CD4-positive, alpha-beta T cell treated with Interleukin-6 at 100 ng/mL for 8 hours (primary cell): Measurements from ENCODE around the gene ZFX.
"Not testable (repeated sequence)": the region's sequence is repeated elsewhere in the genome, so short reads cannot be mapped to it uniquely, and the experiment has no call there.

Experiments
- DNase-seq: peaks from one replicate; pipeline ENCODE4 v3.0.0-alpha.2; 2020; ENCODE audit warnings: mixed read lengths, low spot score

Gene ZFX

GRCh38 chrX:24149351-24150050 is at the start of gene ZFX:
Gene ZFX (plus strand): TSS chrX:24149729. CDS start chrX:24172743, 23,014 bp downstream.
- DNase-seq = peak; percentile 68

DNA sequence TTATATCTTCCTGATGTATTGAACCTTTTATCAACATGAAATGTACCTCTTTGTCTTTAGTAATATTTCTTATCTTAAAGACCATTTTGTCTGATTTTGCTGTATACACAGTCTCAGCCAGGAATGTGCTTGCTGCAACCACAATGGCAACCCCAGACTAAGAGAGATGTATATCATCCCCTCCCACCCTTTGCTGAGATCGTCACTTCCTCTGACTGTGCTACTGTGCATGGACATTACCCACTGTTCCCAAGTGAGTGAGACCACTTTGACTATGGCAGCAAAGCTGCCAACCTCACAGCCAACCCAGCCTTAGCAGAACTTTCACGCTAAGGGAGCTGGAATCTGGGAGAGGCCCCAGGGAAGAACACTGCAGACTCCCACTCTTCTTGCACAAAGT is 48.8 kb upstream of the ZFX start:
- DNase-seq = no peak

DNA sequence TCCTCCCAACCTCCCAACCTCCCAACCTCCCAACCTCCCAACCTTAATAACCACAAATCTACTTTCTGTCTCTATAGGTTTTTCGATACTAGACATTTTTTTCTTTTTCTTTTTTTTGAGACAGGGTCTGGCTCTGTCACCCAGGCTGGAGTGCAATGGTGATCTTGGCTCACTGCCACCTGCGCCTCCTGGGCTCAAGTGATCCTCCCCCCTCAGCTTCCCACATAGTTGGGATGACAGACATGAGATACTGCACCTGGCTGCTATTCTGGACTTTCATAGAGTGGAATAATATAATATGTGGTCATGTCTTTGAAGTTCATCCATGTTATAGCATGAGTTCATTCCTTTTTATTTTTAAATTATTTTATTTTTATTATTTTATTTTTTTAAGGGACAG is 39.5 kb upstream of the ZFX start:
- no peak for DNase-seq

- DNase-seq = no peak
Observed at GRCh38 chrX:24113181-24113580, 36.3 kb upstream of the ZFX start.

GRCh38 chrX:24117258-24117657 is 32.3 kb upstream of the ZFX start:
- DNase-seq = no peak

GRCh38 chrX:24124244-24124799 is 25.2 kb upstream of the ZFX start:
- DNase-seq = no peak

GRCh38 chrX:24125028-24125612 is 24.4 kb upstream of the ZFX start:
- DNase-seq = no peak

GRCh38 chrX:24131476-24131875 is 18.1 kb upstream of the ZFX start:
- DNase-seq = no peak

DNA sequence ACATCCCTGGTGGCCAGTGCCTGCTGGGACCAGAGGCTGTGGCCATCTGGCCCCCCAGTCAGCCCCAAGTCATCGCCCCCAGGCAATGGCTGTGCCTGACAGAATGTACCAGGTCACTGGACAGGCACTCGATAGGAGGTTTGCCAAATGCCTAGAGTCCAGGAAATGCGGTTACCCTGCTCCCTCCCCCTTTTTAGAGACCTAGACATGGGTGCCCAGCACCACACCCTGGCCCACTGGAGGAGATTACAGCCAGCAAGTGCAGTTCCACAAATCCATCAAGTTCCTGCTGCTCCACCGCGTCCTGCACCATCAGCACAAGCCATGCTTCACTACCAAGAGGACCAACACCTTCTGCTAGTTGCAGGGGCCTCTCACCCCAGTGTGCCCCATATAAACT is 16.2 kb upstream of the ZFX start:
- DNase-seq = no peak

DNA sequence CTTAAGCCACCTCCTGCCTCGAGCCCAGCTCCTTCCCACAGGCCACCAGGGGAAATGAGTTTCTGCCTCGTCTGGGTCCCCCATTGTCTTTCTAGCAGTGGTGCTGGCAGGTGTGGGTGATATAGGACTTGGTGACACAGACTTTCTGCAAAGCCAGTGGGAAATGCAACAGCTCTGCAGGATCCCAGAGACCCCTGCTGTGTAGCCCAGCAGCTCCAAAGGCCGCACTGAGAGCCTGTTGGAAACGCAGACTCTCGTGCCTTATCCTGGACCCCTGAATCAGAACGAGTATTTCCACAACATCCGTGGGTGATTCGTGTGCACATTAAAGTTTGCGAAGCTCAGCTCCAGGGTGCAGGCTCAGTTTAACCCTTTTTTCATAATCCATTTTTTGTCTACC is 13.8 kb upstream of the ZFX start:
- DNase-seq = not testable (repeated sequence)

DNA sequence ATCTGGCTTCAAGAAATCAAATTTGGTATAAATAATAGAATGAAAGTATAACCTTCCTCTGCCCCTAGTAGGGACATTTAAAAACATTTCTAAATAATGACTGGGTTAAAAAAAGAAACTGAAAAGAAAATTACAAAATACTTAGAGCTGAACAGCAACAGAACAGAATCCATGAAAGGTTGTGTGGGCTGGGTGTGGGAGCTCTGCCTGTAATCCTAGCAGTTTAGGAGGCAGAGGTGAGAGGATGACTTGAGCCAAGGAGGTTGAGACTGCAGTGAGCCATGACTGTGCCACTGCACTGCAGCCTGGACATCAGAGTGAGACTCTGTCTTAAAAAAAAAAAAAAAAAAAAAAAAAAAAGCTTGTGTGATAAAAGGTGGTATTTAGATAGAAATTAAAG is 12.3 kb upstream of the ZFX start:
- DNase-seq = no peak

DNA sequence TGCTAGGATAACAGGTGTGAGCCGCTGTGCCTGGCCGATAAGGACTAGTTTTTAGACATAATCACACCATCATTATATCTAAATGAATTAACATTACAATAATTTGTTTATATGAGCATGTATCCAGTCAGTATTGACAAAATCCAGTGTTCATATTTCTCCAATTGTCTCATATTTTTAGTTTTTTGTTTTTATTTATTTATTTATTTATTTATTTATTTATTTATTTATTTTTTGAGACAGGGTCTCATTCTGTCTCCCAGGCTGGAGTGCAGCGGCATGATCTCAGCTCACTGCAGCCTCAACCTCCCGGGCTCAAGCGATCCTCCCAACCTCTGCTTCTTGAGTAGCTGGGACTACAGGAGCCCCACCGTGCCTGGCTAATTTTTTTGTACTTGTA is 5.5 kb upstream of the ZFX start:
- DNase-seq = not testable (repeated sequence)

GRCh38 chrX:24144528-24144927 is 5.0 kb upstream of the ZFX start:
- no peak for DNase-seq

DNA sequence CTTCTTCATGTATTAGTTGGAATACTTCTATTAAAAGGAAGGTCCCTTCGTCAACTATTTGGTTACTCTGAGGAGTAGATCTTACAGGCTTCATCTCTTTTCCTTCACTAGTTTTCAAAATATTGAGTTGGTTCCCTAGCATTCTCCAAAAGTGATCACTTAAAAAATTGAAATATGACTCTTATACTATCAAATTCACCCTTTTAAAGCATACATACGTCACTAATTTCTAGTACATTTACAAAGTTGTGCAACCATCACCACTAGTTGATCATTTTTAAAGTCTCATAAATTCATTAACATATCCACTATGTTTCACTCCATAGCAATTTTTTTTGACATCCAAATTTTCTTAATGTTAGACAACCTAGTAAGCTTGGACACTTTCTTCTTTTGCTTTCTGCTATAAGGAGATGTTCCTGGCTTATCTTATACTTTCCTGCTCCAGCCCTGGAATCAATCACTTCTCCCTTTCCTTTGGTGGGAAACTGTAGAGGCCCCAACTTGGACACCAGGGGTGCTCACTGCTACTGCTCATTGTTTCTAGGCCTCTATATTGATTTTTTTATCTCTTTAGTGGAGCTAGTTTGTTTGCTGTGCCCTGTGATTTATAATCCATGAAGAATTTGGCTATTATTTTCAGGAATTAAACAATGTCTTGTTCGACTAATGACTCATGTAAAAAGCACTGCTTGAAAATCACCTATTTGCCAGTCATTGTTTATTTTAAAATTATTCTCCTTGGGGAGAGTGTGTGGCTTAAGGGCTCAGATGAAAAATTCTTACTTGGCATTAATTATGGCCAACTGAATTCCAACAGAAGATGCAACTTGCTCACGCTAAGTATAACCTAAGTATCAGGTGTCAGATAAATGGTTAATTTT is 4.0 kb upstream of the ZFX start:
- DNase-seq = no peak

DNA sequence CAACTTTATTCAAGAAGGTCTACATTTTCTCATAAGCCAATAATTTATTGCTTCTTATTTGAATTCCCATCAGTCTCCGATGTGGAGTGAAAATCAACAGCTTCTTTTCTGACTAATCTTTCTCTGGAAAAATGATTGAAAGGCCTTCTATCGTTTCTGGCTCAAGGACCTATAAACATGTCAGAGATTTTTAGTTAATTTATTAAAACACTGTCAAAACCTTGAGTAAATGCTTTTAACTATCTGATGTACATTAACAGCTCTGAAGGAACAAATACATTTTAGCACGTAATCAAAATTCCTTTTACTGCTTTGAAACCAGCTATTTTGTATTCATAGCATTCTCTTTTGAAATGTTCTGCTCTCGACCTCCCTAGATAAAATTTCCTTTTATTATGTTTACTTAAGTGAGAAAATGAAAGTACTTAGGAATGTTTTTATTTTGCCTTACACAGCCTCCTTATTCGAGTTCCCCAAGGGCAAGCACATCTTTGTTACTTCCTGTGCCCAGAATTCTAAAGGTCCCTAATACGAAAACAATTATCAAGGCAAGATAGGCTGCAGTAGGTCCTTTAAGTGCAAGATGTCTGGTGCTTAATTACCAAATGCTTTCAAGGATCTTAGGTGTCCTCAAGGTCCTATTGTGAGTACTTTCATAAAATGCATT is 3.1 kb upstream of the ZFX start:
- no peak for DNase-seq

DNA sequence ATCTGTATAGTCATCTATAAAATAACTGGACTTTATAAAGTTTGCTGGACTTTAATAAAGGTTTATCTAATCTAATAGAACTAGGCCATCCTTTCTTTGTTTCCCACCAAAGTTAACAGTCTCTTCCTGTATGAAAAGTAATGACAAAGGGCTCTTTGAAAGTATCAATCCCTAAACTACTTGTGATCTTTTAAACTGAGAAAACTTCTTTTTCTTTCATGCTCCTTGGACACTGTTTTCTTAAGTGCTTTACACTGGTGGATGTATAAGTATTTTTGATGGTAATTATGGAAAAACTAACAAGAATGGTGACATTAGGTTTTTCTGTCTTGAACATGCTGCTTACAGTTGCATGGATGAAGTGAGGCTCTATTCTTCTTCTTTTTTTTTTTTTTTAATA is 2.4 kb upstream of the ZFX start:
- DNase-seq = no peak

GRCh38 chrX:24148121-24148520 is 1.4 kb upstream of the ZFX start:
- no peak for DNase-seq

- peak; percentile 20 for DNase-seq
Observed at GRCh38 chrX:24148535-24149350, 786 bp upstream of the ZFX start.

DNA sequence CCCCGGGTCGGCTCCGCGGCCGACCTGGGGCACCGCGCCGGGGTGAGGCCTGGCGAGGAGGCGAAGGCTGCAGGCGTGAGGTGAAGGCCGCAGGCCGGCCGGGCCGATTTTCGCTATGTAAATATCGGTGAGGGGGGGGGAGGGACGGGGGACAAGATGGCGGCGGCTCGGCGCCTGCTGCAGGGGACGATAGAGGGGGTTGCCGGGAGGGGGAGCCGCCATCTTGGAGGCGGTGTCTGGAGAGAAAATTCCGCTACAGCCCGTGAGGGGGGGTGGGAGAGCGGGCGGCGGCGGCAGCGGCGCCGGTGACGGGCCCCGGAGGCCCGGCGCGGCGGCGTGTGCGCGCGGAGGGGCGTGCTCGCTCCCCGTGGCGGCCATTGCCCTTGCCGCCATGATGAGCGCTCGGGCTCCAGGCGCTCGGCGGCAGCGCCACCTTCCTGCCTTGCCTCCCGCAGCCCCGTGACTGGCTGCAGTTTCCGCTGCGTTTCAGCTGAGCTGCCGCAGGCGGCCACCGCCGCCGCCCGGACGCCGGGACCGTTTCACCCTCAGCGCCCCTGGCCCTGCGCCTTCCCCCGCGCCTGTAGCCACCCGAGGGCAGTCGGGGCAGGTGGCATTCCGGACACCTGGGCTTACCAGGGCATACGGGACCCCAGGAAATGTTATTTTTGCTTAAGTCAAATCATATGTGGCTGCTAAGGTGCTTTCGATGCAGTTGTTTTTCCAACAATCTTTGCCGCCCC is 692 bp downstream of the ZFX start:
- peak; percentile 94 for DNase-seq

DNA sequence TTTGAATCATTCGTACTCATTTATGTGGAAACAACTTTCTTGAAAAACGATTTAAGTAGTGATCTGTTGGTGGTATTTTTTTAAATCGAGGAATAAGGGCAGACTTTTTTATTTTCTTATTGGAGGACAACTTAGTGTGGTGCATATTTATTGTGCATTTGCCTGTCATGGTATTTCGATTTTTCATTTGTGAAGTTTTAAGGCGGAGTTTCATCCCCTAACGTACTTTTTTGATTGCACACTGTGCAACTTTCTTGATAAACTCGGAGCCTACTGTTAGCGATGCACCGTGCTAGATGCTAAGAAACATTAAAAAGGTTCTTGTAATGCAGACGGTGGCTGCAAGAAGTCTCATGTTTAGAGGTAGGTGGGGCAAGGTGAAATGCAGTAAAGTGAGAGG is 1.4 kb downstream of the ZFX start:
- no peak for DNase-seq

DNA sequence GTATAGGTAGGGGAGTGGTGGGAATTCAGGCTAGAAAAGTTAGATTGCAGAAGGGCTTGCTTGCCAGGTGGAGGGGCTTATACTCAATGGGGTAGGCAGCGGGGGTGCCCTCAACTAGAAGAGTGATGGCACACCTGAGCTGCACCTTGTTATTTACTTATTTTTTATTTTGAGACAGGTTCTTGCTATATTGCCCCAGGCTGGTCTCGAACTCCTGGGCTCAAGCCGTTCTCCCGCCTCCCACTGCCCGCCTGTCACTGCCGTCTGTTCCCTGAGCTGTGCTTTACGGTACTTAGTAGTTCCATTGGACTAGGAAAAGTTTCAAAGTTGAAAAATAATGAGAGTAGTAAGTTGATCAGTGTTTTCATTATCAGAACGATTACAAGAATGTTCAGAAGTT is 2.0 kb downstream of the ZFX start:
- DNase-seq = no peak
